ENCODE data around the gene DAAM1. TPM values are rescaled to one million over a fixed set of nuclear protein-coding genes. Genes with fewer than 3 reads are reported as not detected.

DAAM1 gene
- total RNA-seq, 1 donor from 2014 or later: 36.5 TPM

DNA sequence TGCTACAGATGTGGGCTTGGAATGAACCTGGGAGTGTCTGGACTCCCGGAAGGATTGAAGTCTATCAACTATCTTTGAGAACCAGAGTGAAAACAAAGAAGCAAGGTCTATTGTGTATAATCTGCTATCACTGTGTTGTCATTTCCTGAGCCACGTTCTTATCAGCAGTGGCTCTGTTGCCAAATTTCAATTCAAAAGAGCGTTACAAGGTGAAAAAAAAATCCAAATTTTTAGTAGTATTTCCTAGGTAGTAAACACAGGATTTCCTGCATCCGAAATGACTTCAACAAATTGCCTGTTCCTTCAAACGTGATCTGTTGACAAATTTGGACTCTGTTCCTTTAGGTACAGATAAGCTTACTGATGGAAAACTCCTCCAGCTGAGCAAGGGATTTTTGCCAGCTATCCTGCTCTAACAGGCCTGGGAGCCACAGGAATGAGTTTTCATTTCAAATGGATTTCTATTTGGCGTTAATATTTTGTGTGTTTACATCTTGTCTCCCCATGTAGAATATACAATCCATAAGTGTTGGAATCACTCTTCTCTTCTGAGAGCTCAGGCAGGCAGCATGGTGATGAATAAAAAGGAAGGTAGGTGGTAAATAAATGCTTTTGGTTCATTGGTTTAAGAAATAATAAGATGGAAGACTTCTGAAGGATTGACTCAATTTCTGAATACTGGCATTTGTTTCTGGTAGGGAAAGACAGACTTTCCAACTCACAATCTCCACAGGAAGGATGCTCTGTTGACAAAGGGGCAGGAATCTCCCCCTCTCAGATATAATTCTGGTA, 218.2 kb downstream of the DAAM1 start:
- H3K4me3 ChIP-seq (ENCODE audit: low read length in 3 of 3): no peak overlapping the region
- no peaks in the 10 kb centered on the region for H3K27me3 ChIP-seq (ENCODE audit: control insufficient read depth in 3 of 3, insufficient read depth in 3 of 3, low read length in 3 of 3)
- H3K9me3 ChIP-seq (ENCODE audit: control insufficient read depth in 3 of 3, low read length in 3 of 3): no peaks in the 10 kb centered on the region
- H3K4me1 ChIP-seq (ENCODE audit: control insufficient read depth in 3 of 3, insufficient read depth in 3 of 3, low read length in 3 of 3): peaks cover 0 to 8% (median 3%) of the 10 kb centered on the region in 3 donors
- H3K36me3 ChIP-seq (ENCODE audit: control insufficient read depth in 3 of 3, insufficient read depth in 3 of 3, low read length in 3 of 3): no peaks in the 10 kb centered on the region
- H3K9ac ChIP-seq (ENCODE audit: low read depth in 1 of 3, low read length in 3 of 3): no peak overlapping the region
- peak overlapping the region; percentile 53 for H3K27ac ChIP-seq (ENCODE audit: low read depth, low read length)

DNA sequence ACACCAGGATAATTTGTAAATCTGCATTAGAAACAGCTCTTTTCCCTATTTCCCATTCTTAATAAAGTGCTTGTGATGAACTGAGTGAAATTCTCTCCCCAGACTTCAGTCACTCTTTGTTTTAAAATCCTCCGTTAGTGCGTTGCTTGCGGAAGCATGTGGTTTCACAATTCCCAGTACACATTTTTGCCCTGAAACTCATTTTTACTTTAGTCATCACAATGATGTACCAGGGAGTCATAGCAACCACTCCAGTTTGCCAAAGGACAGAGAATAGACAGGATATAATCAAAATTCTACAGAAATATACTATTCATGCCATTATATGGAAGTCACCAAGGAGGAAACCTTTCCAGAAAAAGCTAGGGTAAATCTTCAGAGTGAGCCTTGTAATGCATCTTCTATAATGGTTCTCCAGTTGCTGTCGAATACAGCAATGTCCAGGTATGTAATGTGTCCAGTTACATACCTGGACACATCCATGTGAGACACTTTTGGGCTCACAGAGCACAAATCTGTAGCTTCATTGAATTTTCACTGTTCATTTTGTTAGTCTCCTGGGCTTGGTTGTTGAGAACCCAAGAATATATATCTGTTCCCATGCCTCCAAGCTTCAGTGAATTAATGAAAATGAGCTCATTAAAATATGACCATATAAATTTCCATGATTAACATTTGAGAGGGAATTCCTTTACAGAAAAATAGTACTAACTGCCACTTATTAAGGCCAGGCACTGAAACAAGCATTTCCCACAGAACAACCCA, 219.0 kb downstream of the DAAM1 start:
- H3K36me3 ChIP-seq (ENCODE audit: control insufficient read depth in 3 of 3, insufficient read depth in 3 of 3, low read length in 3 of 3): no peaks in the 10 kb centered on the region
- no peaks in the 10 kb centered on the region for H3K27me3 ChIP-seq (ENCODE audit: control insufficient read depth in 3 of 3, insufficient read depth in 3 of 3, low read length in 3 of 3)
- peaks cover 0 to 8% (median 3%) of the 10 kb centered on the region in 3 donors for H3K4me1 ChIP-seq (ENCODE audit: control insufficient read depth in 3 of 3, insufficient read depth in 3 of 3, low read length in 3 of 3)
- no peaks in the 10 kb centered on the region for H3K9me3 ChIP-seq (ENCODE audit: control insufficient read depth in 3 of 3, low read length in 3 of 3)
- no peak overlapping the region for H3K4me3 ChIP-seq (ENCODE audit: low read length in 3 of 3)
- no peak overlapping the region for H3K9ac ChIP-seq (ENCODE audit: low read depth in 1 of 3, low read length in 3 of 3)
- H3K27ac ChIP-seq (ENCODE audit: low read depth, low read length): peak overlapping the region; percentile 53

DNA sequence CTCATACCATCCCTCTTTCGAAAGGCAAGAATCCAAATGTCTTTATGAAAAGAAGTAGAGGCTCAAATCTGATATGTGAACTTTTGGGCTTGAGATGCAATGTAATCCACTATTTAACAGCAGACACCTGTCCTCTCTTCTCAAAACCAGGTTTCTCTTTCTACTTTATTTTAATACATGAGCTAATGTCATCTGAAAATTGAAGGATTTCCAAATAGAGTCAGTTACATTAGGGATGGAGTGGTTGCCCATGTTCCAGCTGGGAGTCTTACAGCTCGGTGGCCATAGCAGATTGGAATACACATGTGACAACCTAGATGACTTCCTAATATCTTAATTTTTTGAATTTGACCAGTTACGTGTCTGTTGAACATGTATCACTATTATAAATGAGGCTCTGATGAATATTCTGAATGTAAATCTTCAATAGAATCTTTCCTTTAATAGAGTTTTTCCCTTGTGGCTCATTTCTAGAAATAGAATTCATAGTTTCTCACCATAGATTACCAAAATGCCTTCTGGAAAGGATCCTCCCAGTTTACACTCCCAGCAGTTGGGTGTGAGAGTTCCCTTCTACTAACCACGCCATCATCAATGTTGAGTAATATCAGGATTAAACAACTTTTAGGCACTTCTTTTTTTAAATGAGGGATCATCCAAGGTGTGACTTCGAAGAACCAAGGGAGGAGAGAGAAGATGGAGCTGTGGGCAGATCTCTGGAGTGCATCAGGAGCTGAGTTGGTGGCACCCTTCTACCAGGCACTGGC, 227.6 kb downstream of the DAAM1 start:
- no peak overlapping the region for H3K4me3 ChIP-seq (ENCODE audit: low read length in 3 of 3)
- H3K27me3 ChIP-seq (ENCODE audit: control insufficient read depth in 3 of 3, insufficient read depth in 3 of 3, low read length in 3 of 3): no peaks in the 10 kb centered on the region
- peaks cover 0 to 4% (median 3%) of the 10 kb centered on the region in 3 donors for H3K4me1 ChIP-seq (ENCODE audit: control insufficient read depth in 3 of 3, insufficient read depth in 3 of 3, low read length in 3 of 3)
- no peaks in the 10 kb centered on the region for H3K36me3 ChIP-seq (ENCODE audit: control insufficient read depth in 3 of 3, insufficient read depth in 3 of 3, low read length in 3 of 3)
- no peak overlapping the region for H3K9ac ChIP-seq (ENCODE audit: low read depth in 1 of 3, low read length in 3 of 3)
- no peaks in the 10 kb centered on the region for H3K9me3 ChIP-seq (ENCODE audit: control insufficient read depth in 3 of 3, low read length in 3 of 3)
- no peak overlapping the region for H3K27ac ChIP-seq (ENCODE audit: low read depth, low read length)

DNA sequence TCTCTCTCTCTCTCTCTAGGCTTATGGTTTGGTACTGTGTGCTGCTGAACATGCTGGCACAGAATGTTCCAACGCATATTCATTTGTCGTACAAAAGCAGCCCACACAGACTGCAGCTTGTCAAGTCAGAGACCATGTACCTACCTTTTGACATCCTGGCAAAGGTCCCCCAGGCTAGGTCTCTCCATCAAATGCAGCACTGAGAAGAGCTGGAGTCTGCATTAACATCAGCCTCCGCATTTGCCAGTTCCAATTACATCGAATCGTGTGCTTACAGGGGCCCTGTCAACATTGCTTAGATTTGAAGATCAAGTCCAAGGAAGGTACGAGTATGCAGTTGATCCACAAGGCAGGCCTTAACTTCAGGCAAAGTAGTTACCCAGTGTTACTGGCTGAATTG, 228.8 kb downstream of the DAAM1 start:
- Histone ChIP-seq H3K27ac (ENCODE audit: low read depth, low read length) (no peak overlapping the region), H3K4me1 (ENCODE audit: control insufficient read depth in 3 of 3, insufficient read depth in 3 of 3, low read length in 3 of 3) (peaks cover 0 to 4% (median 3%) of the 10 kb centered on the region in 3 donors), H3K36me3 (ENCODE audit: control insufficient read depth in 3 of 3, insufficient read depth in 3 of 3, low read length in 3 of 3) (no peaks in the 10 kb centered on the region), H3K9ac (ENCODE audit: low read depth in 1 of 3, low read length in 3 of 3) (no peak overlapping the region), H3K27me3 (ENCODE audit: control insufficient read depth in 3 of 3, insufficient read depth in 3 of 3, low read length in 3 of 3) (no peaks in the 10 kb centered on the region), H3K9me3 (ENCODE audit: control insufficient read depth in 3 of 3, low read length in 3 of 3) (no peaks in the 10 kb centered on the region), H3K4me3 (ENCODE audit: low read length in 3 of 3) (no peak overlapping the region)

DNA sequence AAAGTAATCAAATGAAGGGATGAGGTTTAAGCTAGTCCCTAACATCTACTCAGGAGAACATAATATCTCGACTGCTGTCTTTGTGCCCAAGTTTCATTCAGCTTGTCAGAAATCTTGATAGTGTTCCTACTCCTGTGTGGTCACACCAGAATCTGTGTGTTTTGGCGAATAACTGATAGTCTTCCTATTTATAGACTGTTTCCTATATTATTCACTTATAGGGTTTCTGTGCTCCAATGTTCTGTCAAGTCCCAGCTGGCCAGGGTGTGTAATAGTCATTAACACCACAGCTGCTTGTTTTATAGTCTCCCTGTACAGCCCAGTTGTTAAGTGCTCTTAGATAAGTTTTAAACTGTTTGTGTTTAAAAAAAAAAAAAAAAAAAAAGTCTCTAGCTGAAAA, 230.8 kb downstream of the DAAM1 start:
- peaks cover 0 to 4% (median 3%) of the 10 kb centered on the region in 3 donors for H3K4me1 ChIP-seq (ENCODE audit: control insufficient read depth in 3 of 3, insufficient read depth in 3 of 3, low read length in 3 of 3)
- H3K27me3 ChIP-seq (ENCODE audit: control insufficient read depth in 3 of 3, insufficient read depth in 3 of 3, low read length in 3 of 3): no peaks in the 10 kb centered on the region
- no peak overlapping the region for H3K9ac ChIP-seq (ENCODE audit: low read depth in 1 of 3, low read length in 3 of 3)
- H3K36me3 ChIP-seq (ENCODE audit: control insufficient read depth in 3 of 3, insufficient read depth in 3 of 3, low read length in 3 of 3): no peaks in the 10 kb centered on the region
- no peaks in the 10 kb centered on the region for H3K9me3 ChIP-seq (ENCODE audit: control insufficient read depth in 3 of 3, low read length in 3 of 3)
- no peak overlapping the region for H3K27ac ChIP-seq (ENCODE audit: low read depth, low read length)
- no peak overlapping the region for H3K4me3 ChIP-seq (ENCODE audit: low read length in 3 of 3)
